ENCODE results near the gene UNKL. TPM values are rescaled to one million over a fixed set of nuclear protein-coding genes. Genes with fewer than 3 reads are reported as not detected.

Gene UNKL
- total and polyA plus RNA-seq, 2 of the 8 experiments (the other 6 are each of a cell fraction or from before 2014, with no cell fraction given), result 25.1 to 31.8 TPM

DNA sequence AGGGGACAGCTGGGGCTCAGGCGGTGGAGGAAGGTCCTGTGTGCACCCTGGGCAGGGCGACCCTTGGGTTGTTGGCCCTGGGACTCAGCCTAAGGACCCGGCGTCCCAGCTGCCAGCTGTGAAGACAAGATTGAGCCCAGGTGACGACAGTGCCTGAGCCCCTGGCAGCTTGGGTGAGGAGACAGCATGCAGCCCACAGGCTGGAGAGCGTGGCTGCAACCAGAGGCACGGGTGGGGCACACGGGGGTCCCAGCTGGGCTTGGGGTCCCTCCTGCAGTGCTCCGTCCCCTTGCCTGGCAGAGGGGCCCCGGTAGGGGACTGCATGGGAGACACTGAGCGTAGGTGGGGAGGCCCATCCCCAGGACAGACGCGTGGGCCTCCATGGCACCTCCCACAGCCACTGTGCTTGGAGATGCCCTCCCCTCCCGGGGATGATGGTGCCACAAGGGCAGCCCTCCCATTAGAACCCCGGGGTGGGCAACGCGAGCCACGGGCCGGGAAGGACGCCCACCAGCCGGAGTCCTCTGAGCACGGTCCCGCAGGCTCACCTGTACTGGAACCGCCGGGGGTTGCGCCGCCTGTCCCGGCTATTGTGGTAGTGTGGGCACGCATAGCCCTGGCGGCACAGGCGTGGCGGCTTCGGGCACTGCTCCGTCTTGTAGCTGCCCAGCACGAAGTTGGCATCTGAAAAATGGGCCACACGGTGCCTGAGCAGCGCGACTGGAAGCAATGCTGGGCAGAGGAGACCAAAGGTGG is 15.5 kb downstream of the UNKL start (continued):
- TF ChIP-seq, protein P1, sequence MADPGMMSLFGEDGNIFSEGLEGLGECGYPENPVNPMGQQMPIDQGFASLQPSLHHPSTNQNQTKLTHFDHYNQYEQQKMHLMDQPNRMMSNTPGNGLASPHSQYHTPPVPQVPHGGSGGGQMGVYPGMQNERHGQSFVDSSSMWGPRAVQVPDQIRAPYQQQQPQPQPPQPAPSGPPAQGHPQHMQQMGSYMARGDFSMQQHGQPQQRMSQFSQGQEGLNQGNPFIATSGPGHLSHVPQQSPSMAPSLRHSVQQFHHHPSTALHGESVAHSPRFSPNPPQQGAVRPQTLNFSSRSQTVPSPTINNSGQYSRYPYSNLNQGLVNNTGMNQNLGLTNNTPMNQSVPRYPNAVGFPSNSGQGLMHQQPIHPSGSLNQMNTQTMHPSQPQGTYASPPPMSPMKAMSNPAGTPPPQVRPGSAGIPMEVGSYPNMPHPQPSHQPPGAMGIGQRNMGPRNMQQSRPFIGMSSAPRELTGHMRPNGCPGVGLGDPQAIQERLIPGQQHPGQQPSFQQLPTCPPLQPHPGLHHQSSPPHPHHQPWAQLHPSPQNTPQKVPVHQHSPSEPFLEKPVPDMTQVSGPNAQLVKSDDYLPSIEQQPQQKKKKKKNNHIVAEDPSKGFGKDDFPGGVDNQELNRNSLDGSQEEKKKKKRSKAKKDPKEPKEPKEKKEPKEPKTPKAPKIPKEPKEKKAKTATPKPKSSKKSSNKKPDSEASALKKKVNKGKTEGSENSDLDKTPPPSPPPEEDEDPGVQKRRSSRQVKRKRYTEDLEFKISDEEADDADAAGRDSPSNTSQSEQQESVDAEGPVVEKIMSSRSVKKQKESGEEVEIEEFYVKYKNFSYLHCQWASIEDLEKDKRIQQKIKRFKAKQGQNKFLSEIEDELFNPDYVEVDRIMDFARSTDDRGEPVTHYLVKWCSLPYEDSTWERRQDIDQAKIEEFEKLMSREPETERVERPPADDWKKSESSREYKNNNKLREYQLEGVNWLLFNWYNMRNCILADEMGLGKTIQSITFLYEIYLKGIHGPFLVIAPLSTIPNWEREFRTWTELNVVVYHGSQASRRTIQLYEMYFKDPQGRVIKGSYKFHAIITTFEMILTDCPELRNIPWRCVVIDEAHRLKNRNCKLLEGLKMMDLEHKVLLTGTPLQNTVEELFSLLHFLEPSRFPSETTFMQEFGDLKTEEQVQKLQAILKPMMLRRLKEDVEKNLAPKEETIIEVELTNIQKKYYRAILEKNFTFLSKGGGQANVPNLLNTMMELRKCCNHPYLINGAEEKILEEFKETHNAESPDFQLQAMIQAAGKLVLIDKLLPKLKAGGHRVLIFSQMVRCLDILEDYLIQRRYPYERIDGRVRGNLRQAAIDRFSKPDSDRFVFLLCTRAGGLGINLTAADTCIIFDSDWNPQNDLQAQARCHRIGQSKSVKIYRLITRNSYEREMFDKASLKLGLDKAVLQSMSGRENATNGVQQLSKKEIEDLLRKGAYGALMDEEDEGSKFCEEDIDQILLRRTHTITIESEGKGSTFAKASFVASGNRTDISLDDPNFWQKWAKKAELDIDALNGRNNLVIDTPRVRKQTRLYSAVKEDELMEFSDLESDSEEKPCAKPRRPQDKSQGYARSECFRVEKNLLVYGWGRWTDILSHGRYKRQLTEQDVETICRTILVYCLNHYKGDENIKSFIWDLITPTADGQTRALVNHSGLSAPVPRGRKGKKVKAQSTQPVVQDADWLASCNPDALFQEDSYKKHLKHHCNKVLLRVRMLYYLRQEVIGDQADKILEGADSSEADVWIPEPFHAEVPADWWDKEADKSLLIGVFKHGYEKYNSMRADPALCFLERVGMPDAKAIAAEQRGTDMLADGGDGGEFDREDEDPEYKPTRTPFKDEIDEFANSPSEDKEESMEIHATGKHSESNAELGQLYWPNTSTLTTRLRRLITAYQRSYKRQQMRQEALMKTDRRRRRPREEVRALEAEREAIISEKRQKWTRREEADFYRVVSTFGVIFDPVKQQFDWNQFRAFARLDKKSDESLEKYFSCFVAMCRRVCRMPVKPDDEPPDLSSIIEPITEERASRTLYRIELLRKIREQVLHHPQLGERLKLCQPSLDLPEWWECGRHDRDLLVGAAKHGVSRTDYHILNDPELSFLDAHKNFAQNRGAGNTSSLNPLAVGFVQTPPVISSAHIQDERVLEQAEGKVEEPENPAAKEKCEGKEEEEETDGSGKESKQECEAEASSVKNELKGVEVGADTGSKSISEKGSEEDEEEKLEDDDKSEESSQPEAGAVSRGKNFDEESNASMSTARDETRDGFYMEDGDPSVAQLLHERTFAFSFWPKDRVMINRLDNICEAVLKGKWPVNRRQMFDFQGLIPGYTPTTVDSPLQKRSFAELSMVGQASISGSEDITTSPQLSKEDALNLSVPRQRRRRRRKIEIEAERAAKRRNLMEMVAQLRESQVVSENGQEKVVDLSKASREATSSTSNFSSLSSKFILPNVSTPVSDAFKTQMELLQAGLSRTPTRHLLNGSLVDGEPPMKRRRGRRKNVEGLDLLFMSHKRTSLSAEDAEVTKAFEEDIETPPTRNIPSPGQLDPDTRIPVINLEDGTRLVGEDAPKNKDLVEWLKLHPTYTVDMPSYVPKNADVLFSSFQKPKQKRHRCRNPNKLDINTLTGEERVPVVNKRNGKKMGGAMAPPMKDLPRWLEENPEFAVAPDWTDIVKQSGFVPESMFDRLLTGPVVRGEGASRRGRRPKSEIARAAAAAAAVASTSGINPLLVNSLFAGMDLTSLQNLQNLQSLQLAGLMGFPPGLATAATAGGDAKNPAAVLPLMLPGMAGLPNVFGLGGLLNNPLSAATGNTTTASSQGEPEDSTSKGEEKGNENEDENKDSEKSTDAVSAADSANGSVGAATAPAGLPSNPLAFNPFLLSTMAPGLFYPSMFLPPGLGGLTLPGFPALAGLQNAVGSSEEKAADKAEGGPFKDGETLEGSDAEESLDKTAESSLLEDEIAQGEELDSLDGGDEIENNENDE (IDR thresholded peaks at IDR 0.05; ENCODE audit: insufficient replicate concordance, low read length), result no peak
- TF ChIP-seq TCF12 (IDR thresholded peaks at IDR 0.05; ENCODE audit: low read depth, low read length) (no peak), CBX8 (IDR thresholded peaks at IDR 0.05; ENCODE audit: borderline replicate concordance, low read depth, low read length) (no peak), SP1 (IDR thresholded peaks at IDR 0.05; ENCODE audit: low read depth, low read length) (no peak), EGR1 (IDR thresholded peaks at IDR 0.05; ENCODE audit: borderline replicate concordance, low read depth, low read length) (no peak), TBP (IDR thresholded peaks at IDR 0.05; ENCODE audit: low read depth, low read length) (no peak)
- TF ChIP-seq, protein P2, sequence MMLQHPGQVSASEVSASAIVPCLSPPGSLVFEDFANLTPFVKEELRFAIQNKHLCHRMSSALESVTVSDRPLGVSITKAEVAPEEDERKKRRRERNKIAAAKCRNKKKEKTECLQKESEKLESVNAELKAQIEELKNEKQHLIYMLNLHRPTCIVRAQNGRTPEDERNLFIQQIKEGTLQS (IDR thresholded peaks at IDR 0.05; ENCODE audit: insufficient read depth, low read depth, low read length), result no peak
- TF ChIP-seq, protein P3, sequence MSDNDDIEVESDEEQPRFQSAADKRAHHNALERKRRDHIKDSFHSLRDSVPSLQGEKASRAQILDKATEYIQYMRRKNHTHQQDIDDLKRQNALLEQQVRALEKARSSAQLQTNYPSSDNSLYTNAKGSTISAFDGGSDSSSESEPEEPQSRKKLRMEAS (IDR thresholded peaks at IDR 0.05), result no peak
- TF ChIP-seq, protein P4, sequence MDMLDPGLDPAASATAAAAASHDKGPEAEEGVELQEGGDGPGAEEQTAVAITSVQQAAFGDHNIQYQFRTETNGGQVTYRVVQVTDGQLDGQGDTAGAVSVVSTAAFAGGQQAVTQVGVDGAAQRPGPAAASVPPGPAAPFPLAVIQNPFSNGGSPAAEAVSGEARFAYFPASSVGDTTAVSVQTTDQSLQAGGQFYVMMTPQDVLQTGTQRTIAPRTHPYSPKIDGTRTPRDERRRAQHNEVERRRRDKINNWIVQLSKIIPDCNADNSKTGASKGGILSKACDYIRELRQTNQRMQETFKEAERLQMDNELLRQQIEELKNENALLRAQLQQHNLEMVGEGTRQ (IDR thresholded peaks at IDR 0.05; ENCODE audit: low read length), result no peak
